K562 (cell line): Measurements from ENCODE around the gene MVP. TPM values are rescaled to one million over a fixed set of nuclear protein-coding genes. Genes with fewer than 3 reads are reported as not detected.

Source experiments
- ATAC-seq: fragments of 200-7000 bp; cut with Tn5 transposase; 3 replicates; pipeline ENCODE4 v1.9.1; 2020; ENCODE audit warnings: moderate library complexity
- BruUV-seq: library from RNA; stranded (reverse); fragments of 400-500 nt; replicated peaks from 2 replicates; lab custom pipeline; 2021; lab: Mats Ljungman, UMichigan
- CTCF ChIA-PET: fragments of 300-600 bp; formaldehyde crosslinking; extraction: SDS; loops from one replicate; lab custom pipeline; 2021; ENCODE audit warnings: low intra/inter-chr PET ratio; lab: Yijun Ruan, JAX
- POLR2A ChIA-PET: fragments of 300-600, 350-650 bp; sonication (Branson Sonifier 250); formaldehyde crosslinking; extraction: SDS; loops from one replicate; lab custom pipeline; 2021; ENCODE audit warnings: antibody characterized with exemption, inconsistent platforms; lab: Yijun Ruan, JAX
- DNase-seq, 4 experiments: peaks; one replicate each; pipeline versions ENCODE4 v3.0.0 to v3.0.0-alpha.2; 2011 to 2018; ENCODE audit warnings: low spot score in 3 of 4, mixed read lengths in 3 of 4; ENCODE audit errors: extremely low read depth in 1 of 4
- FAIRE-seq: peaks from 2 replicates; lab custom pipeline; 2011; peaks lifted over from hg19 to GRCh38; lab: Jason Lieb, UNC
- H2AFZ ChIP-seq: 2 replicates; pipeline ENCODE4 v1.6.0; 2011; ENCODE audit warnings: low read depth, low read length, control low read depth, inconsistent platforms
- H3K27ac ChIP-seq: fragments of 200-600 bp; 3 replicates; pipeline ENCODE4 v1.8.0; 2011; ENCODE audit warnings: low read depth, mild to moderate bottlenecking, control low read depth, inconsistent platforms, low read length, moderate library complexity, mixed read lengths; ENCODE audit errors: extremely low read depth
- H3K27me3 ChIP-seq, 2 experiments: fragments of 300-600 bp in 1 of 2; 2 replicates in 1 of 2; 3 replicates in 1 of 2; pipeline versions ENCODE4 v1.6.0 to v1.8.0; 2011; ENCODE audit warnings: inconsistent platforms in 2 of 2, low read length in 2 of 2, mild to moderate bottlenecking in 1 of 2, mixed read lengths in 1 of 2, moderate library complexity in 1 of 2; ENCODE audit not compliant: control insufficient read depth in 2 of 2, insufficient read depth in 2 of 2
- H3K36me3 ChIP-seq: fragments of 300-600 bp; 3 replicates; pipeline ENCODE4 v1.8.0; 2011; ENCODE audit warnings: mild to moderate bottlenecking, low read length, inconsistent platforms; ENCODE audit not compliant: control insufficient read depth, insufficient read depth
- H3K4me1 ChIP-seq, 2 experiments: fragments of 200-600 bp in 1 of 2; replicated peaks in 1 of 2; 2 replicates in 1 of 2; 3 replicates in 1 of 2; pipeline versions ENCODE4 v1.5.1 to v1.8.0; 2011; ENCODE audit warnings: inconsistent platforms in 2 of 2, low read length in 2 of 2, mild to moderate bottlenecking in 1 of 2, mixed read lengths in 1 of 2, moderate library complexity in 1 of 2; ENCODE audit not compliant: control insufficient read depth in 2 of 2, insufficient read depth in 2 of 2
- H3K4me2 ChIP-seq: 2 replicates; pipeline ENCODE4 v1.6.1; 2011; ENCODE audit warnings: low read length, control low read depth, inconsistent platforms, mixed read lengths; ENCODE audit not compliant: insufficient read depth
- H3K4me3 ChIP-seq: fragments of 200-600 bp; sonication (generic), shearing (Covaris generic); 2 replicates; pipeline ENCODE4 v1.5.1; 2016; ENCODE audit warnings: control low read depth, inconsistent platforms
- H3K79me2 ChIP-seq: fragments of 200-600 bp; 3 replicates; pipeline ENCODE4 v1.8.0; 2011; ENCODE audit warnings: low read length, inconsistent platforms; ENCODE audit not compliant: control insufficient read depth, insufficient read depth
- H3K9ac ChIP-seq, 2 experiments: 2 replicates each; pipeline versions ENCODE4 v1.6.0 to v1.6.1; 2011; ENCODE audit warnings: low read depth in 2 of 2, low read length in 2 of 2, control low read depth in 1 of 2, inconsistent platforms in 1 of 2, mild to moderate bottlenecking in 1 of 2, mixed read lengths in 1 of 2; ENCODE audit not compliant: insufficient read depth in 1 of 2
- H3K9me1 ChIP-seq: one replicate; pipeline ENCODE4 v1.6.0; 2011; ENCODE audit warnings: inconsistent platforms, mild to moderate bottlenecking, low read length, moderate library complexity; ENCODE audit not compliant: control insufficient read depth, insufficient read depth
- H3K9me3 ChIP-seq: replicated peaks from 2 replicates; pipeline ENCODE4 v1.5.1; 2011; ENCODE audit warnings: low read depth, low read length, inconsistent platforms; ENCODE audit not compliant: control insufficient read depth, insufficient read depth
- H4K20me1 ChIP-seq: replicated peaks from 2 replicates; pipeline ENCODE4 v1.6.1; 2011; ENCODE audit warnings: low read length, inconsistent platforms, mixed read lengths; ENCODE audit not compliant: control insufficient read depth, insufficient read depth
- SUPT5H ChIP-seq: fragments of 450-650 bp; IDR thresholded peaks from 2 replicates; pipeline ENCODE4 v1.6.1; 2016
- ZFP91 ChIP-seq: sonication (generic); formaldehyde crosslinking; IDR thresholded peaks from 2 replicates; pipeline ENCODE4 v1.8.0; 2022; ENCODE audit warnings: mild to moderate bottlenecking, missing genetic modification reagents
- ZNF583 ChIP-seq: fragments of 250-450 bp; sonication (Bioruptor Pico); IDR thresholded peaks from 2 replicates; pipeline ENCODE4 v1.4.0; 2020
- WGBS: fragments of 100-300 bp; shearing (Covaris generic); methylation state at CpG from one replicate; pipeline ENCODE4 v1.1.6; 2016; ENCODE audit warnings: low coverage, mixed read lengths; ENCODE audit not compliant: insufficient coverage; ENCODE audit errors: missing lambda C conversion rate; 5-methylcytosine and 5-hydroxymethylcytosine counted together
- in situ Hi-C: fragments of 300-500 bp; cut with MboI; formaldehyde crosslinking; loops from 4 replicates; pipeline ENCODE4 v1.15.0; 2018; ENCODE audit warnings: inconsistent platforms, mixed read lengths
- intact Hi-C: fragments of 100-400 bp; cut with micrococcal nuclease; formaldehyde crosslinking; loops from 2 replicates; pipeline ENCODE4 v1.14.2; 2022
- polyA plus RNA-seq, 8 experiments: library from polyadenylated mRNA; depleted of rRNA in 4 of 8; stranded (reverse) in 5 of 8; unstranded in 3 of 8; fragments of >200 nt; fragmentation: Nextera tagmentation in 2 of 8; fragmentation: Illumina TruSeq in 1 of 8; extraction: Ambion mirVana in 2 of 8; extraction: Trizol in 1 of 8; gene quantifications; 2 replicates each; pipeline versions ENCODE4 v1.2.1 to v1.2.3, GENCODE V29; 2011 to 2014; ENCODE audit warnings: inconsistent platforms in 1 of 8, missing spikeins in 1 of 8
- total RNA-seq, 7 experiments: library from RNA; depleted of rRNA in 6 of 7; stranded (reverse); fragments of >200 nt in 6 of 7; fragmentation: Illumina TruSeq in 2 of 7; extraction: Trizol in 2 of 7; gene quantifications; 2 replicates each; pipeline versions ENCODE4 v1.2.1 to v1.2.3, GENCODE V29; 2011 to 2021; ENCODE audit warnings: low replicate concordance in 1 of 7

MVP gene
- total and polyA plus RNA-seq, 9 of the 15 experiments (the other 6 are each of a cell fraction or from before 2014, with no cell fraction given) = 0.39 to 1.9 (median 0.76) TPM; not detected in 2

GRCh38 chr16:29893553-29893952 lies 73.3 kb downstream of the MVP start (continued):
- TF ChIP-seq SUPT5H (no peak), ZFP91 (CRISPR knock-in tag) (no peak)

- peaks cover 8% of the 10 kb centered on the region; the same call in 1 of the 2 replicates for H4K20me1 ChIP-seq
- DNase-seq (no peak), FAIRE-seq (no peak)
- no peak overlapping the region for H2AFZ ChIP-seq
- in situ Hi-C loops = no loop called here
- no peak overlapping the region for H3K27ac ChIP-seq
- H3K4me2 ChIP-seq = no peak overlapping the region
- no peaks in the 10 kb centered on the region for H3K79me2 ChIP-seq
- H3K4me3 ChIP-seq = no peak overlapping the region
- WGBS = 13% methylated on average over 4 of the region's 4 CpGs
- POLR2A ChIA-PET = interaction anchor here (0.8 to 1.2 kb wide), 2 partner anchors 10 to 28 kb away, joined by 3 read pairs; no protein-coding TSS in a partner anchor
- no TSS peak for BruUV-seq
- no peaks in the 10 kb centered on the region for H3K36me3 ChIP-seq
- intact Hi-C loops = no loop called here
- H3K27me3 ChIP-seq = peaks cover 9 to 24% of the 10 kb centered on the region in 2 experiments
- no peak overlapping the region for H3K9ac ChIP-seq
- H3K9me3 ChIP-seq = no peaks in the 10 kb centered on the region
- TF ChIP-seq ZNF583 = no peak
- TF ChIP-seq, all 486 proteins: peak for 0
- no peaks in the 10 kb centered on the region for H3K9me1 ChIP-seq
- CTCF ChIA-PET = no interaction called here
- ATAC-seq = no peak
- peaks cover 0 to 9% of the 10 kb centered on the region in 2 experiments; a peak in 3 of 5 replicates for H3K4me1 ChIP-seq
Observed at GRCh38 chr16:29894352-29894751, 74.1 kb downstream of the MVP start.
